GM18502 (cell line): ENCODE results near the gene SNX13.

Source experiments
- ATAC-seq: cut with Tn5 transposase; IDR thresholded peaks from one replicate; pipeline ENCODE4 v1.9.1; 2021; ENCODE audit warnings: mild to moderate bottlenecking; ENCODE audit not compliant: unreplicated experiment, poor library complexity

SNX13 gene

DNA sequence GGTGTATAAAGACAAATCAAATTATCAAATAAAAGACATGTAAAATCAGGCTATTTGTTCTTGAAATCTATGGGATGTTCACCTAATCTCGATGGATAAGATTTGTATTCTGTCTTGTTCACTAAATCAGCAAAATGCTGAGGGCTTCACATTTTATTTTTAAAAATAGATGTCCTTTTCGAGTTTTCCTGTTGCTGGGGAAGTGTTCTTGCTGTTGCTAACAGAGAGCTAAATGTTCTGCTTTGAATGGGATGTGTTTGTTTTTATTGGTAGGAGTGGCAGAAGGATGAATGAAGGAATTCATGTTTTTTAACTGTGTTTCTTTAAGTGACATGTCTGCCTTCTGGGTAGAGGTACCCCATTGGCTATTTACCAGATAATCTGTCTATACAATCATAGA, 7.3 kb upstream of the SNX13 start:
- no peak for ATAC-seq

DNA sequence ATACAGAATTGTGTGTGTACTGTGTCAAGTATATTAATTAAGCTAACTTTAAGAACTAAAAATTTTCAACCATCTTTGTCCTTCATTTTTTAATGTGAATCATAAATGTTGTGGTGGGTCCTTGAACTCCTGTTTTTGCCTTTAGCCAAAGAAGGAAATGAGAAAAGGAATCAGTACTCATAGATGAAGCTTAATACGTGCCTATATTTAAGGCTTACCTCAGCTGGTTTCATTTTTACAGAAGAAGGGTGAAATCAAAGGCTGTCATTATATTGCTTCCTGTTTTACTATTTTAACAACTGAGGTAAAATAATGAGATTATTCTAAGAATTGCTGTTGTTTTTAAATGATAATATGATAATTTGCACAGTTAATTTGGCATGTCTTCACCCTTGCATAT, 6.3 kb upstream of the SNX13 start:
- peak; percentile 88 for ATAC-seq

DNA sequence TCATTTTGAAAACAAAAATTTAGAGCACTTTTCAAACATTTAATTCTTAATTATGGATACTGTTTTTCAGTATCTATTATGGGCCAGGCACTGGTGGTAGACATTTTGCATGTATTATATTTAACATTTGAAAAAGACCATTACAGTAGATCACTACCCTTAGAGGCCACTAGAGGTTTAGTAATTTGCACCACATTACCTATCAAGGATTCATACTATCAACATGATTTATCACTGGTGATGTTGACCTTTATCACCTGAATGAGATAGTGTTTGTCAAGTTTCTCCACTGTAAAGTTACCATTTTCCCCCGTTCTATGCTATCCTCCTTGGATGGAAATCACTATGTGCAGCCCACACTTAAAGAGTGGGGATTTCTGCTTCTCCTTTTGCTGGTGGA, 4.4 kb upstream of the SNX13 start:
- ATAC-seq = no peak

DNA sequence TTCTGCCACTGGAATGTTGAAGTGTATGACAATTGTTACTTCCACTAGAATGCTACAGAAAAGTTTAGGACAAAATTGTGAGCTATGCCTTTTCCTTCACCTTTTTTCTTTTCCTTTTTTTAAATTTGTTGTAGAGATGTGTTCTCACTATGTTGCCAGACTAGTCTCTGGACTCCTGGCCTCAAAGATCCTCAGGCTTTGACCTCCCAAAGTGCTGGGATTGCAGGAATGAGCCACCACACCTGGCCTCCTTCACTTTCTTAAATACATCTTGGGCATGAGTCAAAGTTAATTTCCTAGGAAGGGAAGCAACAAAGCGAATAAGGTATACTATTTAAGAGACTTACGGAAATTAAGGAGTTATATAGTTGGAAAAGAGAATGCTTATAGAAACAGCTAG, 2.7 kb upstream of the SNX13 start:
- ATAC-seq = no peak

DNA sequence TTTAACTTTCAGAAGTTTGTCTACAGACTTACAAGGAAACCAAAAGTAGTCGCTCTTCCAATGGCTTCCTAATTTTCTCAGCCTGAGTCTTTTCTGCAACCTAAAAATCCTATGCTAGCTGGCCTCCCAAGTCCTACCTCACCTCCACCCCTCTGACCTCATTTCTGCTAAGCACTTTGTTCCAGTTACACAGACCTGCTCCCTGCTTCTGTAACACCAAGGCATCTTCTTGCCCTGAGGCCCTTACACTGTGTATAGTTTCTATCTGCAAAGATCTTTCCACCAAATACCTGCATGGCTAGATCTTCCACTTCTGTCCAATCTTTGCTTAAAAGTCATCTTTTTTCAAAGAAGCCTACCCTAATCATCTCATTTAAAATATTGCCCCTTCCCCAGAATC, 1.9 kb upstream of the SNX13 start:
- no peak for ATAC-seq

DNA sequence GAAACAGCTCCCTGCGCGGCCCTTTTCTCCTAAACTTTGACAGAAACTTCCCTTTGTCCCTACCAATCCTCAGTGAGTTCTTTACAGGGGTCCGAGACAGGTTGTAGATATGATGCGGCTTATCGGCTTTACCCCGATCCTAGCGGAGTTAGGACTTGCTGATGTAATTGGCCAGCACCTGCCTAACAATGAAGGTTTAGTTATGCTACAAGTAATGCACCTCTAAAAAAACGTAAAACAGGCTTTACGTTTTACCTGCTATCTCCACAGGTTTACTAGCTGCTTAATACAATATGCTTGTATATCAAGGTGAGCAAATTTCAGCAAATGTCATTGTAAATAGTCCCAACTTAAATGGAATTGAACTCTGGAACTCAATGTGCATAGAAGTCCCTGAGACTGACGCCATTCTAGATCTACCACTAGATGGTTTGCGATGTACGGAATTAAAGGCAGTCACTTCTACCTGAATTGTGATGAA, 697 bp upstream of the SNX13 start:
- peak; percentile 0 for ATAC-seq

DNA sequence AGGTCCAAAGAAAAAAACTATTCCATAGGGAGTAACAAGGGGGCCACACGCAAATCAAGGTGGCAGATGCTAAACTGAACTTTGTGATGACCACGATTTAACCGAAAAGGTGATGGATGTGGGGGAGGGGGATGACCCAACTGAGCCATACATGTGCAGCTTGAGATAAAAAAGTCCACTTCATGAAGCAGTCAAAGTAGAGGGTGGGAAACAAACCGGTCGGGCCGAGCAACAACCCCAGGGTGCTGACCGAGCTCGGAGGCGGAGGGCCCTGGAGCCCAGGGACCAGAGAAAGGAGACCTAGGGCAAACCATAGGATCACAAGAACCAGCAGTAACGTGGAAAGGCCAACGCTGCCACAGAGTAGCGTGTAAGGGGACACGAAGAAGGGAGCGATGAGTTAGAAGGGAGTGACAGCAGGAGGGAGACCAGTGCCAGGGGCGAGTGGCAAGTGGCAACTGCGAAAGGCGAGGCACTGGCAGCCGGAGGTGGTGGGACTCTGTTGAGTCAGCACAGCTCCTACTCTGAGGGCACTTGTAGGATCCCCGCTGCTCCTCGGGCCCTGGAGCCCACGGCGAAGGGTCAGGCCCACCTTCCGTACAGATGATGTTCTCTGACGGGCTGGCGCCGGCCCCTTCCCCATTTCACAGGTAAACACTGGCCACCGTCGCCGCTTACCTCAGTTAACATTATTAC, 540 bp downstream of the SNX13 start:
- peak; percentile 45 for ATAC-seq

DNA sequence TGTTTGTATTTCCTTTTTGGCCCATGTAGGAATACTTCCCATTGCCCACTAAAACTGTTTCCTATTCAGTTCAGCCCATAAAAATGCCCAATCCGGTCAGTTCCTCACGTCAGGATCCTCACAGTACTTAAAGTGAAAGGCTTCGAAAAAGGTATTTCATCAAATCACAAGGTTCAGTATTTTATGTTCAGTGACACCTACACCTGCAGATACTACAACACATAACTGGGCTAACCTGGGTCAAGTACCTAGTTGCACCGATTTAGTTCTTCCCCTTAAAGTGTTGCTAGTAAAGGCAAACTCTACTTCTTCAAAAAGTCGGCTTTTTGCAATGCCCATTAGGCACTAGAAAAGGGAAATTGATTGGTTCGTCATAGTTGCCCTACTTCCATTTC, 1.1 kb downstream of the SNX13 start:
- peak; percentile 1 for ATAC-seq

DNA sequence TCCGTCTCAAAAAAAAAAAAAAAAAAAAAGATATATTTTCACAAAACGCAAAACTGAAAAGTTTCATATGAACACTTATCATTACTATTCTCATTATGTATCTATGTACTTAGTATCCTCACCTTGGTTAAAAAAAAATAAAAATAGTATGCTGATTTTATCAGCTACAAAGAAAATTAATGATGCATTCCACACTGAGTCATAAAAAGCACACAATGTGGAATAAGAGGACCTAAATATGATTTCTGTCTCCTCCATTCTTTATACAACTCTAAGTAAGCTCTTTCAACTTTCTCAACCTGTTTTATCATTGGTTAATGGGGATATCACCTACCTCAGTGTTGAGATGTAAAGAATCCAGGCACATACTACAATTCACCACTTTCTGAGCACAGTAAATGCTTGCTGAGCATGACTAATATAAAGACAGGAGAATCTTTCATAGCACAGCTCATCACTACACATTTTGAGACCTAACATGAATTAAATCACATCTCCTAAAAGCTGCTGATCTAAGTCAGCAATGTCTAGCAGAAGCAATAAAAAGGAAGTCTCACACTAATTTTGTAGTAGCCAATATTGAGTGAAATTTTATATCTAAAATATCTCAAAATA, 2.7 kb downstream of the SNX13 start:
- ATAC-seq = no peak

DNA sequence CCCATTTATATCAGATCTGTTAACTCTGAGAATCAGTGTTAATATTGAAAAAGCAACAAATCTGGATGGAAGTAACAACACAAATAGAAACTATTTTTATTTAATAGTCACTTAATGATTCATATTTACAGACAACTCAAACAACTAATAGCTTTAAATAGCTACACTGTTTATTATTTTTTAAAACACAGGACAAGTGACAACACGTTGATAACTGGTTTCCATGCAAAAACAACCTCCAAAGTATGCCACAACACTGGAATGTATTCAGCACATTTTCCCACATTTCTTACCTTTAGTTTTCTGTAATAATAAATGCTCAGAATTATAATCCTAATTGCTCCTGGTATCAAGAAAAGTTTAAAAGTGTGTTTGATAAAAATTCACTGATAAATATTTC, 4.0 kb downstream of the SNX13 start:
- ATAC-seq = no peak

DNA sequence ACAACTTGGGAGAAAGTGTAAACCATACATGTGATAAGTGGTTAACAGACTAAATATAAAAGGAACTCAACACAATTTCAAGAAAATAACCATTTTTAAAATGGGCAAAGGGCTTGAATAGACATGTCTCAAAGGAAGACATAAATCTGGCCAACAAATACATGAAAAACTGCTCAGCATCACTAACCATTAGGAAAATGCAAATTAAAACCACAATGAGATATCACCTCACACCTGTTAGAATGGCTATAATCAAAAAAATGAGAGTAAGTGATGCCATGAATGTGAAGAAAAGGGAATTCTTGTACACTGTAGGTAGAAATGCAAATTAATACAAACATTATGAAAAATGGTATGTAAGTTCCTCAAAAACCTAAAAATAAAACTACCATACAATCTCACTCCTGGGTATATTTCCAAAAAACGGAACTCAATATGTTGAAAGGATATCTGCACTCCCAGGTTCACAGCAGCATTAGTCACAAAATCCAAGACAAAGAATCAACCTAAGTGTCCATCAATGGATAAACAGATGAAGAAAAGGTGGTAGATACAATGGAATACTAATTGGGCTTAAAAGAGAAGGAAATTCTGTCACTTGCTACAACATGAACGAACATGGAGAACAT, 5.6 kb downstream of the SNX13 start:
- no peak for ATAC-seq

DNA sequence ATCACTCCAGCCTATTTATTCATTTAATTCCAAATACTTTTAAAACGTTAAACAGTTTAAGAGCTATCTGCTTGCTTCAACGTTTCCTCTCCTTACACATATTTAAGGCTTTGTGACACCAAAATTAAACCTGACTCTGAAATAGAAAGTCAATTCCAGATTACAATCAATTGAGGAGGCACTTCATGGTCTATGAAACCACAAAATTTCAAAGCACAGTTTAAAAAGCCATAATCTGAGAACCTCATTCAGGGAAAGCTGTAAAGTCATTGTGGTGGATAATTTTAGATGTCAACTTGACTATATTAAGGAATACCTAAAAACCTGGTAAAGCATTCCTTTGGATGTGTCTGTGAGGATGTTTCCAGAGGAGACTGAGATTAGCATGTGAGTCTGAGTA, 6.2 kb downstream of the SNX13 start:
- no peak for ATAC-seq

DNA sequence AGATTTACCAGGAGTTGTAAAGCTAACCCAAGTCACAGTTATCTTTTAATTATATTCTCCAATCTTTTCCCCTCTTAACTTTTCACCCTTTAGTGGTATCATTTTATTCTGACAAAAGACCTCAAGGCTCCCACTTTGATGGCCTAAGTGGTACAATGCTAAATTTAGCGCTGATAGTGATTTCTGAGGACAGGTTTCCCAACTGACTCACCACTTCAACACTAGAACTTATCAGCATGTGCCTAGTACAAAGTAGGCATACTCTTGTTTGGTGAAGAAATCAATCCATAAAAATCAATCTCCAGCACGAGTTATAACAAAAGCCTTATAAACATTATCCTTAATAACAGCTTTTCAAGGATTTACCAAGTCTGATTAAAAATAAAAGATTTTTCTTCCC, 7.5 kb downstream of the SNX13 start:
- ATAC-seq = no peak

DNA sequence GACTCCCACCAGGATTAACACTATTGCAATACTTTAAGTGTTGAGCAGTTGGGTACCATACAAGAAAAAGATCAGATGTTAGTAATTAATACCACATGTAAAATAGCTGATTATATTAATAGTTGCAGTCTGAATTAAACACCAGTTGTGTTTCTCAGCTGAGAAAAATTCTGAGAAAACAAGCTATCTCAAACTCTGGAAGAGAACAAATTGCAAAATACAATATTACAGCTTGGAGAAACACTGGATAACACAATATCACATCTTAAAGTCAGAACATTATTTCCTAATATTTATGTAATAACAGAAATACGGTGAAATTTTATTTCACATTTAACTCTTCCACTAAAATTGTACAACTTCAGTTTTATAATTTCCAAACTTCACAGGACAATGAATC, 9.2 kb downstream of the SNX13 start:
- ATAC-seq = no peak

DNA sequence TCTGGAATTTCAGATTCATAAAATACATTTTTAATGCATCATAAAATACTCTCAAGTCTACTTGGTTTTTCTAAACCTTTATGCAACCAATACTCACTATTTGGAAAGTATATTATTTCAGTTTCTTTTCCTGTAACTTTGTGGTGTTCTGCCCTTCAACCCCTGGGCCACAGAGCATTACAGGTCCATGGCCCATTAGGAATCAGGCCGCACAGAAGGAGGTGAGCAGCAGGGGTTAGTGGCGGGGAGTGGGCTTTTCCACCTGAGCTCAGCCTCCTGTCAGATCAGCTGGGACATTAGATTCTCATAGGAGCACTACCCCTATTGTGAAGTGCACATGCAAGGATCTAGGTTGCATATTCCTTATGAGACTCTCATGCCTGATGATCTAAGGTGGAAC, 9.7 kb downstream of the SNX13 start:
- no peak for ATAC-seq

DNA sequence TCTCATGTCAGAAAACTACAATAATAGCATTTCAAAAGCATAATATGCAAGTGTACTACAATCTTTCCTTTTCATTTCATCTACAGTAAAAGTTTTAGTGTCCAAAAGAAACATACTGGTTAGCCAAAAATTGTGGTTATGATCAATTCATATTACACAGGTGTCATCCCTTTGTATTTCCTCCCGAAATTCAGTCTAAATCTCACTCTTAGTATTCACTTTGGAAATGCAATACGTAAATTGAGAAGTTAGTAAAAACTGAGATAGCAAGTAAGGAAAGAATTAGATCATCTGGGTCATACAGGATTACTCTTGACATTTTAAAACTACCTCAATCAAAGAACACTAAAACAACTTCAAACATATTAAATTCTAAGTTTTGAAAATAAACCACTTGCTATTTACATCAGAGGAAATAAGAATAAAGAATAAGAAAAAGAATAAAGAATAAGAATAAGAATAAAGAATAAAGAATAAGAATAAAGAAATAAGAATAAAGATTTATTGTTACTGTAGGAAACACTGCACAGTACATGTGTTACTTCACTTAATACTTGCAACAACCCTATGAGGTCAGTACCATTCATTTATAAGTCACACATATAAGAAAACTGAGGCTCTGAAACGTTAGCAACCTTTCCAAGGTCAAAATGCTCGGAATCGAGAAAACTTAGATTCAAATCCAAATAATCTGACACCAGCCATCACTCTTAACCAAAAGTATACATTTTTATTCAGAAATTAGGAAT, 10.5 kb downstream of the SNX13 start:
- no peak for ATAC-seq

DNA sequence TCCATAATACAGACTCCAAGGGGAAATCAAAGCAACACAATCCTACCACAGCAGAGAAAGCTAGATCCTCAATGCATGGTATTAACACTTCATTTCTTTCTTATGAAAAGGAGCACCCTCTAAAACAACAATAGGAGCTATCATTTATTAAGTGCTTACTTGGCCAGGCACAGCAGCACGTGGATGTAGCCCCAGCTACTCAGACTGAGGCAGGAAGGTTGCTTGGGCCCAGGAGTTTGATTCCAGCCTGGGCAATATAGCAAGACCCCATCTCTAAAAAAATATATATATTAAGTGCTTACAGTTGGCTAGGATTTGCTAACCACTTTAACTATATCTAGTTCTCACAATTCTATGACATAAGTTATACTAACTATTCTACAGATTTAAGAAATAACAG, 12.2 kb downstream of the SNX13 start:
- no peak for ATAC-seq

DNA sequence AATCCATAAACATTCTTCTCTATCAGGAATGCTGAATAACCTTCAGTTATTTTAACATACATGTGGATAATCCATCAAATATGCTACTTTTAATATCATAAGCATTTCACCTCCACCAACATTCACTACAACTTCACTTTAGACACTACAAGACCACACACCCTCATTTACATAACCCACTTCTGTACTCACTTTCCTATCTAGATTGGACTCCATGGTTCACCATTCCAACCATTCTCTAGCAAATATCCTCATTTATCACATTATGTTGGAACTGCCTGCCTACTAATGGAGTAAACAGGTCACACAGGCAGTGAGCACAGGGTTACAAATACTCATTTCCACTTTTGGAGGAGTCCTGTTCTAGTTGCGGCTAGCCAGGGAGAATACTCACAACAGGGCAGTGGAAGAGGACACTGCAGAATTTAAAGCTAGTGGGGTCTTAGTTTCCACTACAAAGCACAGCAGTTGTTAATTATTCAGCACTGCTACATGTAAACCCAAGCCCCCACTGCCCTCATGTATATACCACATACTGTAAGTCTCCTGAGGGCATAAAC, 18.4 kb downstream of the SNX13 start:
- no peak for ATAC-seq

DNA sequence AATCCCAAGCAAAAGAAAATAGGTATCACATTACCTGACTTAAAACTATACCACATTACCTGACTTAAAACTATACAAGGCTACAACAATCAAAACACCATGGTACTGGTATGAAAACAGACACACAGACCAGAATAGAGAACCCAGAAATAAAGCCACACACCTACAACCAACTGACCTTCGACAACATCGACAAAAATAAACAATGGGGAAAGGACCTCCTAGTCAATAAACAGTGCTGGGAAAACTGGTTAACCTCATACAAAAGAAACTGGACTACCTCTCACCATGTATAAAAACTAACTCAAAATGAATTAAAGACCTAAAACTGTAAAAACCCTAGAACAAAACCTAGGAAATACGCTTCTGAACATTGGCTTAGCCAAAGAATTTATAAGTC, 22.5 kb downstream of the SNX13 start:
- ATAC-seq = no peak

DNA sequence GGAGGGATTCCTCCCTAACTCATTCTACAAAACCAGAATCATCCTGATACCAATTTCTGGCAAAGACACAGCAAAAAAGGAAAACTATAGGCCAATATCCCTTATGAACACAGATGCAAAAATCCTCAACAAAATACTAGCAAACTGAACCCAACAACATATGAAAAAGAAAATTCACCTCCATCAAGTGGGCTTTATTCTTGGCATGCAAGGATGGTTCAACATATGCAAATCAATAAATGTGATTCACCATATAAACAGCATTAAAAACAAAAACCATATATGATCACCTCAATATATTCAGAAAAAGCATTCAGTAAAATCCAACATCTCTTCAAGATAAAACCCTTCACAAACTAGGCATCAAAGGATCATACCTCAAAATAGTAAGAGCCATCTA, 23.5 kb downstream of the SNX13 start:
- ATAC-seq = no peak

DNA sequence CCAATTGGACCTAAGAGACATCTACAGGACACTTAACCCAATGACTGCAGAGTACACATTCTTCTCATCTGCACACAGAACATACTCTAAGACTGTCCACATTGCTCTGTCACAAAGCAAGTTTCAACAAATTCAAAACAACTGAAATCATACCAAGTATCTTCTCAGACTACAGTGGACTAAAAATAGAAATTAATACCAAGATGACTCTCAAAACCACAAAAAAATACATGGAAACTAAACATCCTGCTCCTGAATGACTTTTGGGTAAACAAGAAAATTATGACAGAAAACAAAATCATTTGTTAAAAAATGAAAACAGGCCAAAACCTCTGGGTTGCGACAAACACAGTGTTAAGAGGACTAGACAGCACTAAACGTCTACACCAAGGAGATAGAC, 24.5 kb downstream of the SNX13 start:
- no peak for ATAC-seq
